Hematopoietic multipotent progenitor cell (in vitro differentiated cells): ENCODE data around the gene ZNF227. TPM values are rescaled to one million over a fixed set of nuclear protein-coding genes. Genes with fewer than 3 reads are reported as not detected.
"Not testable (repeated sequence)": the region's sequence is repeated elsewhere in the genome, so short reads cannot be mapped to it uniquely, and the experiment has no call there.

Experiments used
- DNase-seq, 3 donors: peaks; one replicate each; pipeline ENCODE4 v3.0.0-alpha.2; 2011 to 2015; ENCODE audit warnings: low read depth in 2 of 3, low spot score in 2 of 3
- total RNA-seq: library from RNA; depleted of rRNA; stranded (reverse); fragments of >200 nt; gene quantifications from one replicate; pipeline ENCODE4 v1.2.3, GENCODE V29; 2012

ZNF227 gene
- total RNA-seq = 11.3 TPM

- peak; percentile 44 to 90 (median 88) for DNase-seq
Measured at GRCh38 chr19:44212250-44212865, at the start of gene ZNF227. ZNF227 (plus strand) TSS chr19:44212532; CDS start chr19:44217793, 5,261 bp downstream.

- no peak for DNase-seq
Measured at GRCh38 chr19:44163789-44164188, 48.5 kb upstream of the ZNF227 start.

- DNase-seq = no peak
Measured at GRCh38 chr19:44164327-44164672, 48.0 kb upstream of the ZNF227 start.

GRCh38 chr19:44164673-44165512 lies 47.4 kb upstream of the ZNF227 start, which contains the start of gene ZNF226:
ZNF226 (plus strand) TSS chr19:44165100; CDS start chr19:44170081, 4,981 bp downstream.
- DNase-seq = peak; percentile 54 to 96 (median 95)

- DNase-seq = not testable (repeated sequence)
Measured at GRCh38 chr19:44170660-44171059, 41.7 kb upstream of the ZNF227 start.

GRCh38 chr19:44176590-44176989 lies 35.7 kb upstream of the ZNF227 start:
- no peak for DNase-seq

- no peak for DNase-seq
Measured at GRCh38 chr19:44180968-44181367, 31.4 kb upstream of the ZNF227 start.

- no peak for DNase-seq
Measured at GRCh38 chr19:44182145-44182544, 30.2 kb upstream of the ZNF227 start.

GRCh38 chr19:44190020-44190419 lies 22.3 kb upstream of the ZNF227 start:
- no peak for DNase-seq

GRCh38 chr19:44192127-44192526 lies 20.2 kb upstream of the ZNF227 start:
- no peak for DNase-seq

- no peak for DNase-seq
Measured at GRCh38 chr19:44196772-44197171, 15.6 kb upstream of the ZNF227 start.

- no peak for DNase-seq
Measured at GRCh38 chr19:44202470-44202869, 9.9 kb upstream of the ZNF227 start.

- no peak for DNase-seq
Measured at GRCh38 chr19:44202974-44203373, 9.4 kb upstream of the ZNF227 start.

- DNase-seq = not testable (repeated sequence)
Measured at GRCh38 chr19:44203877-44204276, 8.5 kb upstream of the ZNF227 start.

GRCh38 chr19:44204772-44205171 lies 7.6 kb upstream of the ZNF227 start:
- no peak for DNase-seq

GRCh38 chr19:44207126-44207803 lies 5.1 kb upstream of the ZNF227 start:
- DNase-seq = peak; percentile 47 to 90 (median 87)

GRCh38 chr19:44212866-44213346 lies 574 bp downstream of the ZNF227 start:
- no peak for DNase-seq

- not testable (repeated sequence) for DNase-seq
Measured at GRCh38 chr19:44219926-44220325, 7.6 kb downstream of the ZNF227 start.

- not testable (repeated sequence) for DNase-seq
Measured at GRCh38 chr19:44220761-44221160, 8.4 kb downstream of the ZNF227 start.

- DNase-seq = not testable (repeated sequence)
Measured at GRCh38 chr19:44221291-44221690, 9.0 kb downstream of the ZNF227 start.

GRCh38 chr19:44228318-44228717 lies 16.0 kb downstream of the ZNF227 start:
- no peak for DNase-seq
